Small intestine (tissue), 7 donors: ENCODE measurements around the gene PRM2. TPM values are rescaled to one million over a fixed set of nuclear protein-coding genes. Genes with fewer than 3 reads are reported as not detected.
"Not testable (repeated sequence)": the region's sequence is repeated elsewhere in the genome, so short reads cannot be mapped to it uniquely, and the experiment has no call there.

Experiments used
- DNase-seq, 2 donors: peaks; one replicate each; pipeline versions ENCODE4 v3.0.0 to v3.0.0-alpha.2; 2013
- FAIRE-seq: peaks from 2 replicates; lab custom pipeline; 2012; peaks lifted over from hg19 to GRCh38; lab: Jason Lieb, UNC
- H3K27ac ChIP-seq, 3 donors: one replicate each; pipeline ENCODE4 v1.5.1; 2013; ENCODE audit warnings: low read length in 2 of 3, mild to moderate bottlenecking in 2 of 3, control low read depth in 1 of 3, inconsistent platforms in 1 of 3, low read depth in 1 of 3, moderate library complexity in 1 of 3
- H3K27me3 ChIP-seq, 3 donors: one replicate each; pipeline ENCODE4 v1.6.1; 2013; ENCODE audit warnings: low read length in 3 of 3, inconsistent platforms in 1 of 3; ENCODE audit not compliant: control insufficient read depth in 3 of 3, insufficient read depth in 3 of 3
- H3K36me3 ChIP-seq, 3 donors: one replicate each; pipeline ENCODE4 v1.6.1; 2013; ENCODE audit warnings: low read length in 3 of 3, inconsistent platforms in 1 of 3, low read depth in 1 of 3, mild to moderate bottlenecking in 1 of 3, moderate library complexity in 1 of 3; ENCODE audit not compliant: control insufficient read depth in 3 of 3, insufficient read depth in 2 of 3
- H3K4me1 ChIP-seq, 3 donors: one replicate each; pipeline ENCODE4 v1.6.1; 2013; ENCODE audit warnings: low read length in 2 of 3, inconsistent platforms in 1 of 3, low read depth in 1 of 3, mild to moderate bottlenecking in 1 of 3, moderate library complexity in 1 of 3; ENCODE audit not compliant: control insufficient read depth in 3 of 3, insufficient read depth in 2 of 3
- H3K4me3 ChIP-seq, 3 donors: one replicate each; pipeline ENCODE4 v1.5.1; 2013; ENCODE audit warnings: low read length in 3 of 3, control low read depth in 1 of 3, inconsistent platforms in 1 of 3, low read depth in 1 of 3, mild to moderate bottlenecking in 1 of 3, moderate library complexity in 1 of 3
- H3K9me3 ChIP-seq, 2 donors: one replicate each; pipeline ENCODE4 v1.6.1; 2013; ENCODE audit warnings: low read depth in 1 of 2, low read length in 1 of 2; ENCODE audit not compliant: control insufficient read depth in 2 of 2, insufficient read depth in 1 of 2
- WGBS, 3 donors: extraction: QIAGEN DNeasy Blood & Tissue Kit; methylation state at CpG; one replicate each; pipeline ENCODE4 v1.1.7; 2013; 5-methylcytosine and 5-hydroxymethylcytosine counted together
- polyA plus RNA-seq, 4 donors: library from polyadenylated mRNA; stranded (reverse) in 3 of 4; unstranded in 1 of 4; fragments of 200-250 nt in 3 of 4; fragments of 120-200 nt in 1 of 4; gene quantifications; one replicate each; pipeline versions ENCODE4 v1.2.1 to v1.2.3, GENCODE V29; 2013
- donor health status: healthy with polysubstance abuse.
- donor health status: control.
- donor health status: control.
- donor health status: Bipolar disorder and iron deficiency.
- donor health status: healthy.

PRM2 gene
- polyA plus RNA-seq, 4 donors = not detected

DNA sequence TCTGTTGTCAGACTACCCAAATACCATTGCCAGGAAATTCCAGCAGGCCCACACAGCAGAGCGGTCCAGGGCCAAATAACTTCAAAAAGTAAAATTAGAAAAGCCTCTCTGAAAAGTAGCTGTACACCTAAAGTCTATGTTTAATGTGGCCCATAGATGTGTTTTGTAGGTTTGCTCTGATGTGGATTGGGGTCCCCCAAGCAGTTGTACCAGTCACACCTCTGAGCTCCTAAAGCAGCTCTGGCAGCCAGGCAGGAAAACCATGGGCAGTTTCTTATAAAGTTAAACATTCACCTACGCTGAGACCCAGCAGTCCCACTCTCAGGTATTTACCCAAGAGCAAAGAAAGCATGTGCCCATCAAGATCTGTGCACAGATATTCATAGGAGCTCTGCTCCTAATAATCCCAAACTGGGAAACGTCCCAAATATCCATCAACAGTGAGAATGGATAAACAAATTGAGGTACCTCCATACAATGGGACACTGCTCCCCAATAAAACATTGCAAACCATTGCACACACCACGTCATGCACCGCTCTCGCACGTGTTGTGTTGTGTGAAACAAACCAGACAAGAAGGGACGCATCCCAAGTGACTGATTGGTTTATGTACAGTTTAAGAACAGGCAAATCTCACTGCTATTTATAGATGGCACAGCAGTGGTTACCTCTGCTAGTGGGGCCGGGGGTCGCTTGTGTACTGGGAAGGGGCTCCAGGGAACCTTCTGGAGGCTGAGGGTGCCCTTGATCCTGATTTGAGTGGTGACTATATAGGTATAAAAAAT is 20.6 kb upstream of the PRM2 start:
- WGBS, 3 donors = 34 to 49% (median 35%) methylated on average over 10 of the region's 10 CpGs
- H3K4me3 ChIP-seq = no peak overlapping the region
- H3K27me3 ChIP-seq = no peaks in the 10 kb centered on the region
- peaks cover 4 to 9% (median 7%) of the 10 kb centered on the region in 3 donors for H3K4me1 ChIP-seq
- no peak overlapping the region for H3K27ac ChIP-seq
- peak in 1 of 2 donors; percentile 31 for DNase-seq
- no peaks in the 10 kb centered on the region for H3K9me3 ChIP-seq
- FAIRE-seq = no peak
- H3K36me3 ChIP-seq = no peaks in the 10 kb centered on the region

GRCh38 chr16:11296351-11296705 is 20.0 kb upstream of the PRM2 start:
- no peak for DNase-seq
- 84 to 92% (median 89%) methylated on average over 3 of the region's 3 CpGs for WGBS, 3 donors
- Histone ChIP-seq H3K4me3 (no peak overlapping the region), H3K9me3 (no peaks in the 10 kb centered on the region), H3K27ac (no peak overlapping the region), H3K36me3 (no peaks in the 10 kb centered on the region), H3K4me1 (peaks cover 4 to 9% (median 7%) of the 10 kb centered on the region in 3 donors), H3K27me3 (no peaks in the 10 kb centered on the region)
- no peak for FAIRE-seq

GRCh38 chr16:11295672-11296071 is 19.4 kb upstream of the PRM2 start:
- 91 to 98% (median 91%) methylated on average over 4 of the region's 4 CpGs for WGBS, 3 donors
- no peak overlapping the region for H3K27ac ChIP-seq
- FAIRE-seq = no peak

GRCh38 chr16:11292076-11292748 is 15.9 kb upstream of the PRM2 start:
- DNase-seq = no peak
- H3K27me3 ChIP-seq = no peaks in the 10 kb centered on the region
- FAIRE-seq = no peak
- H3K9me3 ChIP-seq = no peaks in the 10 kb centered on the region
- peaks cover 0 to 4% (median 4%) of the 10 kb centered on the region in 3 donors for H3K4me1 ChIP-seq
- no peak overlapping the region for H3K27ac ChIP-seq
- no peaks in the 10 kb centered on the region for H3K36me3 ChIP-seq
- 81 to 86% (median 84%) methylated on average over 7 of the region's 7 CpGs for WGBS, 3 donors
- H3K4me3 ChIP-seq = no peak overlapping the region

More at GRCh38 chr16:11295672-11296071, 19.4 kb upstream of the PRM2 start:
- H3K4me3 ChIP-seq = no peak overlapping the region
- DNase-seq = no peak
- no peaks in the 10 kb centered on the region for H3K27me3 ChIP-seq
- peaks cover 4 to 9% (median 7%) of the 10 kb centered on the region in 3 donors for H3K4me1 ChIP-seq
- no peaks in the 10 kb centered on the region for H3K36me3 ChIP-seq
- no peaks in the 10 kb centered on the region for H3K9me3 ChIP-seq

- 73 to 87% (median 80%) methylated on average over 10 of the region's 10 CpGs for WGBS, 3 donors
- FAIRE-seq (no peak), DNase-seq (no peak)
- Histone ChIP-seq H3K27me3 (no peaks in the 10 kb centered on the region), H3K36me3 (no peaks in the 10 kb centered on the region), H3K4me1 (no peaks in the 10 kb centered on the region), H3K4me3 (no peak overlapping the region), H3K27ac (no peak overlapping the region), H3K9me3 (no peaks in the 10 kb centered on the region)
Measured at GRCh38 chr16:11291091-11291703, 14.9 kb upstream of the PRM2 start.

DNA sequence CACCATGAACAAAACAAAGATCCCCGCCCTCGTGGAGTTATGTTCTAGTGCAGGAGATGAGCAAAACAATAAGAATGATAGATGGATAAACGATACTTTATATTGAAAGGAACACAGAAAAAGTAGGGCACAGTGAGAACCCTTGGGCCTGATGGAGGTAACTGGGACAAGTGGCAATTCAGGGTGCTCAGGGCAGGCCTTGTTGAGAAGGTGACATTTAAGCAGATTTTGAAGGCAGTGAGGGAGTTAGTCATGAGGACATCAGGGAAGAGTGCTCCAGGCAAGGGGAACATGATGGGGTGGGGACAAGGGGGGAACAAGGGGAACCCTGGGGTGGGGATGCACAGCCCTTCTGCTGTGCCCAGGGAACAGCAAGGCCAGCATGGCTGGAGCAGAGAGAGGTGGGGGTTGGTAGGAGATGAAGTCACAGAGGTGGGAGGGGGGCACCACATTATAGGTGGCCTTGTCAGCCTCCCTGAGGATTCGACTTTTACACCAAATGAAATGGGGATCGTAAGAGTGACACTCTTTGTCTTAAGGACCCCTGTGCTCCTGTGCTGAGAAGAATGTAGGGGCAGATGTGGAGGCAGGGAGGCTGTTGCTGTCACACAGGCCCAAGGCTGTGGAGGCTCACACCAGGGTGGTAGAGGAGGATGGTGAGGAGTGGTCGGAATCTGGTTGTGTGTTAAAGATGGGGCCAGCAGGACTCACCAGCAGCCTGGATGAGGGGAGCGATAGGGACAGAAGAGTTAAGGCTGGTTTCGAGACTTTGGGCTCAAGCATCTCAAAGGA is 14.0 kb upstream of the PRM2 start:
- Histone ChIP-seq H3K4me3 (no peak overlapping the region), H3K27ac (no peak overlapping the region), H3K36me3 (no peaks in the 10 kb centered on the region), H3K4me1 (no peaks in the 10 kb centered on the region), H3K27me3 (no peaks in the 10 kb centered on the region), H3K9me3 (no peaks in the 10 kb centered on the region)
- DNase-seq (no peak), FAIRE-seq (no peak)
- 91 to 93% (median 91%) methylated on average over 8 of the region's 8 CpGs for WGBS, 3 donors

DNA sequence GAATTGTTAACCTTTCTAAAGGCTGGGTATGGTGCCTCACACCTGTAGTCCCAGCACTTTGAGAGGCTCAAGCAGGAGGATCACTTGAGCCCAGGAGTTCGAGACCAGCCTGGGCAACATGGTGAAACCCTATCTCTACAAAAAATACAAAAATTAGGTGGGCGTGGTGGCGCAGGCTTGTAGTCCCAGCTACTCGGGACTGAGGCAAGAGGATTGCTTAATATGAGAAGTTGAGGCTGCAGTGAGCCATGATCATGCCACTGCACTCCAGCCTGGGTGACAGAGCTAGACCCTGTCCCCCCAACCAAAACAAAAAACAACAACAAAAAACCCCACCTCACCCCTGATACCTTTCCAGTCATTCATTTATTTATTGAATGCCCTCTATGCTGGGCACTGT is 13.4 kb upstream of the PRM2 start:
- not testable (repeated sequence) for H3K27ac ChIP-seq, H3K4me1 ChIP-seq, FAIRE-seq, H3K36me3 ChIP-seq, H3K27me3 ChIP-seq, H3K9me3 ChIP-seq, H3K4me3 ChIP-seq, DNase-seq
- 88 to 93% (median 91%) methylated on average over 4 of the region's 4 CpGs for WGBS, 3 donors

GRCh38 chr16:11289202-11289601 is 12.9 kb upstream of the PRM2 start:
- H3K27ac ChIP-seq = no peak overlapping the region
- H3K9me3 ChIP-seq = no peaks in the 10 kb centered on the region
- no peaks in the 10 kb centered on the region for H3K4me1 ChIP-seq
- no peak overlapping the region for H3K4me3 ChIP-seq
- DNase-seq = no peak
- no peaks in the 10 kb centered on the region for H3K27me3 ChIP-seq
- no peak for FAIRE-seq
- WGBS, 3 donors = 97 to 100% (median 100%) methylated on average over 2 of the region's 2 CpGs
- no peaks in the 10 kb centered on the region for H3K36me3 ChIP-seq
